HepG2 (cell line): ENCODE results near the gene KCNH6. TPM values are rescaled to one million over a fixed set of nuclear protein-coding genes. Genes with fewer than 3 reads are reported as not detected.

Experiments used
- DR1 ChIP-seq: sonication (generic); formaldehyde crosslinking; IDR thresholded peaks from 2 replicates; pipeline ENCODE4 v1.8.0; 2021; ENCODE audit warnings: mild to moderate bottlenecking, missing genetic modification reagents, inconsistent platforms
- ISL2 ChIP-seq: sonication (generic); formaldehyde crosslinking; IDR thresholded peaks from 2 replicates; pipeline ENCODE4 v1.5.0; 2020; ENCODE audit warnings: missing genetic modification reagents
- RBM22 ChIP-seq: fragments of 200-400 bp; formaldehyde crosslinking; optimal IDR thresholded peaks from 2 replicates; pipeline ENCODE3; 2017; ENCODE audit warnings: mild to moderate bottlenecking, low read length, moderate library complexity
- TCF7L2 ChIP-seq: IDR thresholded peaks from 2 replicates; pipeline ENCODE4 v1.6.1; 2011; ENCODE audit warnings: mild to moderate bottlenecking, low read depth, low read length, moderate library complexity
- YEATS4 ChIP-seq: sonication (generic); formaldehyde crosslinking; IDR thresholded peaks from 2 replicates; pipeline ENCODE4 v1.4.0; 2020; ENCODE audit warnings: missing genetic modification reagents, borderline replicate concordance
- ZBTB46 ChIP-seq: sonication (generic); formaldehyde crosslinking; IDR thresholded peaks from 2 replicates; pipeline ENCODE4 v1.4.0; 2020; ENCODE audit warnings: mild to moderate bottlenecking, missing genetic modification reagents, borderline replicate concordance
- ZMAT3 ChIP-seq: sonication (generic); formaldehyde crosslinking; conservative IDR thresholded peaks from 2 replicates; pipeline ENCODE4 v1.7.0; 2021; ENCODE audit warnings: missing genetic modification reagents
- ZNF558 ChIP-seq: sonication (generic); formaldehyde crosslinking; IDR thresholded peaks from 2 replicates; pipeline ENCODE4 v1.9.0; 2022; ENCODE audit warnings: mild to moderate bottlenecking, missing genetic modification reagents, borderline replicate concordance
- ZNF572 ChIP-seq: sonication (generic); formaldehyde crosslinking; IDR thresholded peaks from 2 replicates; pipeline ENCODE4 v1.5.1; 2020; ENCODE audit warnings: mild to moderate bottlenecking, missing genetic modification reagents
- ZNF83 ChIP-seq: sonication (generic); formaldehyde crosslinking; IDR thresholded peaks from 2 replicates; pipeline ENCODE4 v1.4.0; 2020; ENCODE audit warnings: missing genetic modification reagents, mild to moderate bottlenecking, borderline replicate concordance
- ZNF879 ChIP-seq: sonication (generic); formaldehyde crosslinking; IDR thresholded peaks from 2 replicates; pipeline ENCODE4 v1.8.1; 2023; ENCODE audit warnings: missing genetic modification reagents
- ZSCAN30 ChIP-seq: sonication (generic); formaldehyde crosslinking; IDR thresholded peaks from 2 replicates; pipeline ENCODE4 v1.5.0; 2020; ENCODE audit warnings: mild to moderate bottlenecking, missing genetic modification reagents
- polyA plus RNA-seq, 8 experiments: library from polyadenylated mRNA; depleted of rRNA in 3 of 8; stranded (reverse) in 7 of 8; unstranded in 1 of 8; fragments of >200 nt; fragmentation: Illumina TruSeq in 4 of 8; extraction: Trizol in 4 of 8; gene quantifications; 2 replicates each; pipeline versions ENCODE4 v1.2.1 to v1.2.3, GENCODE V29; 2011 to 2016; ENCODE audit warnings: low read depth in 4 of 8, missing spikeins in 1 of 8, mixed read lengths in 1 of 8; ENCODE audit not compliant: insufficient read depth in 1 of 8
- total RNA-seq, 5 experiments: library from RNA; depleted of rRNA; stranded (reverse); fragments of >200 nt; fragmentation: Illumina TruSeq; extraction: Trizol; gene quantifications; 2 replicates each; pipeline ENCODE4 v1.2.3, GENCODE V29; 2016; ENCODE audit warnings: low read depth in 1 of 5
- TF ChIP-seq, protein P1 (sequence below): IDR thresholded peaks from 2 replicates; pipeline ENCODE4 v1.4.0; 2020; ENCODE audit warnings: mild to moderate bottlenecking, missing genetic modification reagents
- TF ChIP-seq, protein P2 (sequence below): IDR thresholded peaks from 2 replicates; pipeline ENCODE4 v1.6.1; 2016; ENCODE audit warnings: mild to moderate bottlenecking
- TF ChIP-seq, protein P3 (sequence below): sonication (generic); formaldehyde crosslinking; IDR thresholded peaks from 2 replicates; pipeline ENCODE4 v1.4.0; 2020; ENCODE audit warnings: missing genetic modification reagents

KCNH6 gene
- total and polyA plus RNA-seq, 2 of the 13 experiments (the other 11 are each of a cell fraction or from before 2014, with no cell fraction given): 0.05 to 0.18 TPM

DNA sequence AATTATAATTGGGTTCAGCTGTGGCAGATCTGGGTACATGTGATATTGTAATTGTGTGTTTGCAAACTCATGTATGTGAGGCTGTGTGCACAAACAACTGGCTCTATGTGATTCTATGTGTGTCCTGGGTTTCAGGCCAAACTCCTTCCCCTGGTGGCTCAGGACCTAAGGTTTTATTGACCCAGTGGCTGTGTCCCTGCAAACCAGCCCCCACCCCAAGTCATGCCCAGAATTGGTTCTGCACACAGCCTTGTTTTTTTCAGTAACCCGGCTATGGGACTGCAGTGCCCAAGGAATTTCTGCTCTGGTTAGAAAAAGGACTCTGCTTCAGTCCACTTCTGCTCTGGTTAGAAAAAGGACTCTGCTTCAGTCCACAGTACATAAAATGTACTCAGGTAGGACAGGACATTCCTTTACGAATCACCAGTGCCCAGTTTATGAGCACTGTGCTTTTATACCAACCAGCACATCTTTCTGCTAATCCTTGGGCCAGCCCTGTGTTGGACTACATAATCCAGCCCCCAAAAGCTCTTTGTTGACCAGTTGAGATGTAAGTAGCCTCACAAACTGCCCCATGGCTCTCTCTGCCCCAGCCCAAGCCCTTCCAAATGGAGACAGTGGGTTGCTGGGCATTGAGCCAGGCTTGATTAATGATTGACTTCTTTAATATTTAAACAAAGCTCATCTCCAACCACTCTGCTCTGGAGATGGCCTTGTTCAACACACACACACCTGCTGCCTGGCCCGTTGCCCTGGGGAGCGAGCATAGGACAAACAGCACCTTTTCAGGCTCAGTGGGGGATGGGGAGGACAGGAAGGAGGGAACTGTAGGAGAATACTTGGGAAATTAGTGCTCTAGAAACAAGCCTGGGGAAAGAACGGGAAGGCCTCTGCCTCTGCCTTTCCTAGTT, 2.9 kb upstream of the KCNH6 start (continued):
- TF ChIP-seq, protein P1, sequence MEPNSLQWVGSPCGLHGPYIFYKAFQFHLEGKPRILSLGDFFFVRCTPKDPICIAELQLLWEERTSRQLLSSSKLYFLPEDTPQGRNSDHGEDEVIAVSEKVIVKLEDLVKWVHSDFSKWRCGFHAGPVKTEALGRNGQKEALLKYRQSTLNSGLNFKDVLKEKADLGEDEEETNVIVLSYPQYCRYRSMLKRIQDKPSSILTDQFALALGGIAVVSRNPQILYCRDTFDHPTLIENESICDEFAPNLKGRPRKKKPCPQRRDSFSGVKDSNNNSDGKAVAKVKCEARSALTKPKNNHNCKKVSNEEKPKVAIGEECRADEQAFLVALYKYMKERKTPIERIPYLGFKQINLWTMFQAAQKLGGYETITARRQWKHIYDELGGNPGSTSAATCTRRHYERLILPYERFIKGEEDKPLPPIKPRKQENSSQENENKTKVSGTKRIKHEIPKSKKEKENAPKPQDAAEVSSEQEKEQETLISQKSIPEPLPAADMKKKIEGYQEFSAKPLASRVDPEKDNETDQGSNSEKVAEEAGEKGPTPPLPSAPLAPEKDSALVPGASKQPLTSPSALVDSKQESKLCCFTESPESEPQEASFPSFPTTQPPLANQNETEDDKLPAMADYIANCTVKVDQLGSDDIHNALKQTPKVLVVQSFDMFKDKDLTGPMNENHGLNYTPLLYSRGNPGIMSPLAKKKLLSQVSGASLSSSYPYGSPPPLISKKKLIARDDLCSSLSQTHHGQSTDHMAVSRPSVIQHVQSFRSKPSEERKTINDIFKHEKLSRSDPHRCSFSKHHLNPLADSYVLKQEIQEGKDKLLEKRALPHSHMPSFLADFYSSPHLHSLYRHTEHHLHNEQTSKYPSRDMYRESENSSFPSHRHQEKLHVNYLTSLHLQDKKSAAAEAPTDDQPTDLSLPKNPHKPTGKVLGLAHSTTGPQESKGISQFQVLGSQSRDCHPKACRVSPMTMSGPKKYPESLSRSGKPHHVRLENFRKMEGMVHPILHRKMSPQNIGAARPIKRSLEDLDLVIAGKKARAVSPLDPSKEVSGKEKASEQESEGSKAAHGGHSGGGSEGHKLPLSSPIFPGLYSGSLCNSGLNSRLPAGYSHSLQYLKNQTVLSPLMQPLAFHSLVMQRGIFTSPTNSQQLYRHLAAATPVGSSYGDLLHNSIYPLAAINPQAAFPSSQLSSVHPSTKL (CRISPR knock-in tag): peak; percentile 91
- no peak for TF ChIP-seq ZNF83
- no peak for TF ChIP-seq ZMAT3 (CRISPR knock-in tag)
- TF ChIP-seq ZNF879: no peak
- TF ChIP-seq ZBTB46 (CRISPR knock-in tag): no peak
- TF ChIP-seq YEATS4 (CRISPR knock-in tag): 0 out of 2 replicates have a peak, but pooled peaks have one; percentile 55
- TF ChIP-seq RBM22: no peak
- peak; percentile 79 for TF ChIP-seq ISL2
- no peak for TF ChIP-seq ZNF558 (CRISPR knock-in tag)
- TF ChIP-seq, protein P2, sequence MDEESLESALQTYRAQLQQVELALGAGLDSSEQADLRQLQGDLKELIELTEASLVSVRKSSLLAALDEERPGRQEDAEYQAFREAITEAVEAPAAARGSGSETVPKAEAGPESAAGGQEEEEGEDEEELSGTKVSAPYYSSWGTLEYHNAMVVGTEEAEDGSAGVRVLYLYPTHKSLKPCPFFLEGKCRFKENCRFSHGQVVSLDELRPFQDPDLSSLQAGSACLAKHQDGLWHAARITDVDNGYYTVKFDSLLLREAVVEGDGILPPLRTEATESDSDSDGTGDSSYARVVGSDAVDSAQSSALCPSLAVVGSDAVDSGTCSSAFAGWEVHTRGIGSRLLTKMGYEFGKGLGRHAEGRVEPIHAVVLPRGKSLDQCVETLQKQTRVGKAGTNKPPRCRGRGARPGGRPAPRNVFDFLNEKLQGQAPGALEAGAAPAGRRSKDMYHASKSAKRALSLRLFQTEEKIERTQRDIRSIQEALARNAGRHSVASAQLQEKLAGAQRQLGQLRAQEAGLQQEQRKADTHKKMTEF (CRISPR knock-in tag): peak; percentile 92
- 0 out of 2 replicates have a peak, but pooled peaks have one; percentile 73 for TF ChIP-seq ZNF572
- TF ChIP-seq, protein P3, sequence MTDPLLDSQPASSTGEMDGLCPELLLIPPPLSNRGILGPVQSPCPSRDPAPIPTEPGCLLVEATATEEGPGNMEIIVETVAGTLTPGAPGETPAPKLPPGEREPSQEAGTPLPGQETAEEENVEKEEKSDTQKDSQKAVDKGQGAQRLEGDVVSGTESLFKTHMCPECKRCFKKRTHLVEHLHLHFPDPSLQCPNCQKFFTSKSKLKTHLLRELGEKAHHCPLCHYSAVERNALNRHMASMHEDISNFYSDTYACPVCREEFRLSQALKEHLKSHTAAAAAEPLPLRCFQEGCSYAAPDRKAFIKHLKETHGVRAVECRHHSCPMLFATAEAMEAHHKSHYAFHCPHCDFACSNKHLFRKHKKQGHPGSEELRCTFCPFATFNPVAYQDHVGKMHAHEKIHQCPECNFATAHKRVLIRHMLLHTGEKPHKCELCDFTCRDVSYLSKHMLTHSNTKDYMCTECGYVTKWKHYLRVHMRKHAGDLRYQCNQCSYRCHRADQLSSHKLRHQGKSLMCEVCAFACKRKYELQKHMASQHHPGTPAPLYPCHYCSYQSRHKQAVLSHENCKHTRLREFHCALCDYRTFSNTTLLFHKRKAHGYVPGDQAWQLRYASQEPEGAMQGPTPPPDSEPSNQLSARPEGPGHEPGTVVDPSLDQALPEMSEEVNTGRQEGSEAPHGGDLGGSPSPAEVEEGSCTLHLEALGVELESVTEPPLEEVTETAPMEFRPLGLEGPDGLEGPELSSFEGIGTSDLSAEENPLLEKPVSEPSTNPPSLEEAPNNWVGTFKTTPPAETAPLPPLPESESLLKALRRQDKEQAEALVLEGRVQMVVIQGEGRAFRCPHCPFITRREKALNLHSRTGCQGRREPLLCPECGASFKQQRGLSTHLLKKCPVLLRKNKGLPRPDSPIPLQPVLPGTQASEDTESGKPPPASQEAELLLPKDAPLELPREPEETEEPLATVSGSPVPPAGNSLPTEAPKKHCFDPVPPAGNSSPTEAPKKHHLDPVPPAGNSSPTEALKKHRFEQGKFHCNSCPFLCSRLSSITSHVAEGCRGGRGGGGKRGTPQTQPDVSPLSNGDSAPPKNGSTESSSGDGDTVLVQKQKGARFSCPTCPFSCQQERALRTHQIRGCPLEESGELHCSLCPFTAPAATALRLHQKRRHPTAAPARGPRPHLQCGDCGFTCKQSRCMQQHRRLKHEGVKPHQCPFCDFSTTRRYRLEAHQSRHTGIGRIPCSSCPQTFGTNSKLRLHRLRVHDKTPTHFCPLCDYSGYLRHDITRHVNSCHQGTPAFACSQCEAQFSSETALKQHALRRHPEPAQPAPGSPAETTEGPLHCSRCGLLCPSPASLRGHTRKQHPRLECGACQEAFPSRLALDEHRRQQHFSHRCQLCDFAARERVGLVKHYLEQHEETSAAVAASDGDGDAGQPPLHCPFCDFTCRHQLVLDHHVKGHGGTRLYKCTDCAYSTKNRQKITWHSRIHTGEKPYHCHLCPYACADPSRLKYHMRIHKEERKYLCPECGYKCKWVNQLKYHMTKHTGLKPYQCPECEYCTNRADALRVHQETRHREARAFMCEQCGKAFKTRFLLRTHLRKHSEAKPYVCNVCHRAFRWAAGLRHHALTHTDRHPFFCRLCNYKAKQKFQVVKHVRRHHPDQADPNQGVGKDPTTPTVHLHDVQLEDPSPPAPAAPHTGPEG (CRISPR knock-in tag): no peak
- no peak for TF ChIP-seq TCF7L2
- TF ChIP-seq ZSCAN30 (CRISPR knock-in tag): no peak
- TF ChIP-seq DR1 (CRISPR knock-in tag): no peak
